Brain microvascular endothelial cell (primary cell): ENCODE measurements around the gene KIAA0825.
A peak's percentile ranks its signal among the peaks of the same experiment; 100 is the strongest.

Source experiments
- DNase-seq: peaks from one replicate; pipeline ENCODE4 v3.0.0-alpha.2; 2020
- H3K27ac ChIP-seq: fragments of 250-450 bp; sonication (Bioruptor Pico); 2 replicates; pipeline ENCODE4 v1.5.1; 2020; ENCODE audit warnings: mild to moderate bottlenecking, moderate library complexity
- H3K27me3 ChIP-seq: fragments of 250-450 bp; sonication (Bioruptor Pico); replicated peaks from 2 replicates; pipeline ENCODE4 v1.5.1; 2020; ENCODE audit warnings: mild to moderate bottlenecking
- H3K36me3 ChIP-seq: fragments of 250-450 bp; sonication (Bioruptor Pico); replicated peaks from 2 replicates; pipeline ENCODE4 v1.5.1; 2020; ENCODE audit warnings: mild to moderate bottlenecking
- H3K4me3 ChIP-seq: 2 replicates; pipeline ENCODE4 v1.5.1; 2011; ENCODE audit warnings: low read depth, mild to moderate bottlenecking, control low read depth, low read length, moderate library complexity
- in situ Hi-C: cut with HindIII; loops from 2 replicates; pipeline ENCODE4 v1.10.0; 2017; ENCODE audit warnings: low sequenced_read_pairs, low pct_ligation_motif_present
- TF ChIP-seq, protein P1 (sequence below): IDR thresholded peaks from 2 replicates; pipeline ENCODE4 v1.5.1; 2011; ENCODE audit warnings: low read depth, mild to moderate bottlenecking, moderate library complexity, low read length, control low read depth, inconsistent platforms; ENCODE audit errors: missing control alignments

The KIAA0825 gene

DNA sequence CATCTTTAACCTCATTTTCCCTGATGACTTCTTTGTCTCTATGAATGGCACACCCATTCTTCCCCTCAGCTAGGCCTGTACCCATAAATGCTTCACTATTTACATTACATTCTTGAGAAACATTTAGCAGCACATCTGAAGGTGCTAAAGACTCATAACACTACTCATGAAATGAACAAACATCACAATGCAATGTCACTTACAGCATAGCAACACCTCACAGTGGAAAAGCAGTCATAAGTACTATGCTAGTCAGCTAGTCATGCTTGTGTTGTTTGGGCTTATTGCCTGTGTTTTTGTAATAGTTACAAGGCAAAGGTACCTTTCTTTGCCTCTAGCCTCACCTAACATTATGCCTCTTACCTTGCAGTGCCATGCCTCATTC, 228.9 kb downstream of the KIAA0825 start:
- H3K27me3 ChIP-seq = no peaks in the 10 kb centered on the region
- no peak overlapping the region for H3K4me3 ChIP-seq
- H3K36me3 ChIP-seq = no peaks in the 10 kb centered on the region
- TF ChIP-seq, protein P1, sequence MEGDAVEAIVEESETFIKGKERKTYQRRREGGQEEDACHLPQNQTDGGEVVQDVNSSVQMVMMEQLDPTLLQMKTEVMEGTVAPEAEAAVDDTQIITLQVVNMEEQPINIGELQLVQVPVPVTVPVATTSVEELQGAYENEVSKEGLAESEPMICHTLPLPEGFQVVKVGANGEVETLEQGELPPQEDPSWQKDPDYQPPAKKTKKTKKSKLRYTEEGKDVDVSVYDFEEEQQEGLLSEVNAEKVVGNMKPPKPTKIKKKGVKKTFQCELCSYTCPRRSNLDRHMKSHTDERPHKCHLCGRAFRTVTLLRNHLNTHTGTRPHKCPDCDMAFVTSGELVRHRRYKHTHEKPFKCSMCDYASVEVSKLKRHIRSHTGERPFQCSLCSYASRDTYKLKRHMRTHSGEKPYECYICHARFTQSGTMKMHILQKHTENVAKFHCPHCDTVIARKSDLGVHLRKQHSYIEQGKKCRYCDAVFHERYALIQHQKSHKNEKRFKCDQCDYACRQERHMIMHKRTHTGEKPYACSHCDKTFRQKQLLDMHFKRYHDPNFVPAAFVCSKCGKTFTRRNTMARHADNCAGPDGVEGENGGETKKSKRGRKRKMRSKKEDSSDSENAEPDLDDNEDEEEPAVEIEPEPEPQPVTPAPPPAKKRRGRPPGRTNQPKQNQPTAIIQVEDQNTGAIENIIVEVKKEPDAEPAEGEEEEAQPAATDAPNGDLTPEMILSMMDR = no peak
- in situ Hi-C loops = no loop called here
- DNase-seq = no peak
- H3K27ac ChIP-seq = no peak overlapping the region

DNA sequence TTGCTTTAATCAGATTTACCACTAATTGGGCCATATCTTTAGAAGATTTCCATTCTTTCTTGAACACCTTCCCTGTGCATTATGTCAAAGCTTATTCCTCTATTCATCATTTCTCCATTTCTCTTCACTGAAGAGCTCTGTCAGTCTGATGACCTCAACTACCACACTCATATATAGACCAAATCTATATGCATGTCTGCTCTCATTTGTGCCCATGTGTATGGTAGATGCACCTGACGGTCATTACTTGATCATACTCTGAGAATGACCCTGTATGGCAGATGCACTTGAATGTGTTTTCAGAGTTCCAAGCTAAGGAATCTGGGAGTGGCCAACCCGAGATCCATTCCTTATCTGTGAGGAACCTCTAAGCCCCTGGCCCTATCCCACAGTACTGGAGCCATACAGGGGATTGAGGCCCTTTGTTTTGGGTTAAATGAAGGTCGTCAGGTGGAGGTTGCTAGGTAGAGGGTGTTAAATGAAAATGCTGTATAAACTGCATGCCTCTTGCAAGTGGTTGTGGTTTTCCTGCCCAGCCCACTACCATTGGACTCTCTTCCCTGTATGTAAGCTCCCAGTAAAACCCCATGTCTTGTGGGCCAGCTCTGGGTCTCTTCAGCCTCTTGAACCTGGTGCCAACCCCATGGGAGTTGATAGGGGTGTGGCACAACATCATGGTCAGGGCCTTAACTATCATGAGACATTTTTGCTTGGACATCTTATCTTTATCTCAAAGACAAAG, 229.5 kb downstream of the KIAA0825 start:
- in situ Hi-C loops = no loop called here
- H3K27ac ChIP-seq = no peak overlapping the region
- H3K27me3 ChIP-seq = no peaks in the 10 kb centered on the region
- no peak for DNase-seq
- no peak overlapping the region for H3K4me3 ChIP-seq
- TF ChIP-seq, protein P1 = no peak
- H3K36me3 ChIP-seq = no peaks in the 10 kb centered on the region

- in situ Hi-C loops = no loop called here
- Histone ChIP-seq H3K27ac (no peak overlapping the region), H3K36me3 (no peaks in the 10 kb centered on the region), H3K4me3 (no peak overlapping the region), H3K27me3 (no peaks in the 10 kb centered on the region)
- TF ChIP-seq, protein P1 = no peak
- no peak for DNase-seq
Measured at GRCh38 chr5:94385767-94386166, 232.6 kb downstream of the KIAA0825 start.

- H3K27me3 ChIP-seq = no peaks in the 10 kb centered on the region
- in situ Hi-C loops = no loop called here
- H3K27ac ChIP-seq = no peak overlapping the region
- no peak for DNase-seq
- no peak overlapping the region for H3K4me3 ChIP-seq
- TF ChIP-seq, protein P1 = no peak
- no peaks in the 10 kb centered on the region for H3K36me3 ChIP-seq
Measured at GRCh38 chr5:94378062-94378461, 240.3 kb downstream of the KIAA0825 start.

DNA sequence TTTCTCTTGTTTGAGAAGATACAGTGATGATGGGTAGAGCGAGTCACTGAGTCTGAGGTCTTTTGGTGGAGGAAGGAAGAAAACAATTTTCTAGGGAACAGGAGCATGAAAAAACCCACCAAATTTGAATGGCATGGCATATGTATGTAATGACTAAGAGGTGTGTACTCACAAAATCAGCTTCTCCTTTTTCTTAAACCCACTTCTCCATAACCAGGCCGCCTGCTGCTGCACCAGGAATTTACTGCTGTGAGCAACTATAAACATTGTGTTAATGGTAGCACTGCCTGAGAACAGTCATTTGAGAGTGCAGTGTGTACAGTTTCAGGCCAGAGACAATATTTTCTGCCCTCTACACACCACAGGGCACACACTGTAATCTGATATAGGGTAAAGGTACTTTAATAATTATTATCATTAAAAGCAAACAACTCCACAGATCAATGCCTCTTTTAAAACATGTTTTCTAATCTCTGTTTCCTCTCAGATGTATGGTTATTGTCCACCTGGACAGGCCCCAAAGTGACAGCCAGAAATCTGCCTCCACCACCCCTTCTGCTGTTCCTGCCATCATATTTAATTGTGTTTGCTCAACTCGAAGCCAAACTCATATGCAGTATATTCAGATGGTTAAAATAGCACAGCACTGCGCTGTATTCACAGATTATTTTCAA, 241.6 kb downstream of the KIAA0825 start:
- Histone ChIP-seq H3K36me3 (no peaks in the 10 kb centered on the region), H3K27ac (no peak overlapping the region), H3K27me3 (no peaks in the 10 kb centered on the region), H3K4me3 (no peak overlapping the region)
- TF ChIP-seq, protein P1 = no peak
- in situ Hi-C loops = no loop called here
- no peak for DNase-seq

DNA sequence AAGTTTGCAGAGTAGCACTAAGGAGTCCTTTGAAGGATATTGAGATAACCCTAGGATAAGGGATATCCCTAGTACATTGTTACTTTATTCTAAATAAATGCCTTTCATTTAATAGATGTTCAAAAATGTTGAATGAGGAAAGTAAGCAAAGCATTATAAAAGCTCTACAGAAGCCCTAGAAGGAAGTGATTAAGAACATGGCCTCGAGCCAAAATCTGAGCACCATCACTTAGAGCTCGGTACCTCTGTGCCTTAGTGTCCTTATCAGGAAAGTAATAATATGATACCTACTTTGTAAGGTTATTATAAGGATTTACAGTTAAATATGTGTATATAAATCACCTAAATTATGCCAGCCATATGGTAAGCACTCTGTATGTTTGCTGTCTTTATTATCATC, 242.6 kb downstream of the KIAA0825 start:
- Histone ChIP-seq H3K27ac (no peak overlapping the region), H3K4me3 (no peak overlapping the region), H3K27me3 (no peaks in the 10 kb centered on the region), H3K36me3 (no peaks in the 10 kb centered on the region)
- DNase-seq = peak; percentile 15
- TF ChIP-seq, protein P1 = no peak
- in situ Hi-C loops = no loop called here
